AG04450 (cell line): ENCODE data around the gene SLC46A3. TPM values are rescaled to one million over a fixed set of nuclear protein-coding genes. Genes with fewer than 3 reads are reported as not detected.
A peak's percentile ranks its signal among the peaks of the same experiment; 100 is the strongest.

ENCODE experiments used
- CTCF ChIA-PET: fragments of 300-600, 350-600 bp; formaldehyde crosslinking; extraction: SDS; loops from one replicate; lab custom pipeline; 2022; ENCODE audit warnings: antibody characterized with exemption, inconsistent platforms; lab: Charles Lee
- POLR2A ChIA-PET: fragments of 350-600 bp; formaldehyde crosslinking; extraction: SDS; loops from one replicate; lab custom pipeline; 2021; ENCODE audit warnings: antibody characterized with exemption, inconsistent platforms; lab: Yijun Ruan, JAX
- DNase-seq: peaks from one replicate; pipeline ENCODE4 v3.0.0-alpha.2; 2011; ENCODE audit warnings: low read depth, low spot score
- H3K27ac ChIP-seq: one replicate; pipeline ENCODE4 v1.5.1; 2012; ENCODE audit warnings: low read depth, low read length, control low read depth
- H3K27me3 ChIP-seq: one replicate; pipeline ENCODE4 v1.6.0; 2012; ENCODE audit warnings: low read length; ENCODE audit not compliant: control insufficient read depth, insufficient read depth
- H3K4me3 ChIP-seq: 2 replicates; pipeline ENCODE4 v1.5.1; 2011; ENCODE audit warnings: mild to moderate bottlenecking, low read depth, low read length, control low read depth
- H3K9me3 ChIP-seq: 2 replicates; pipeline ENCODE4 v1.5.1; 2012; ENCODE audit warnings: low read length; ENCODE audit not compliant: control insufficient read depth, insufficient read depth
- polyA plus RNA-seq: library from polyadenylated mRNA; depleted of rRNA; stranded (reverse); fragments of >200 nt; gene quantifications from 2 replicates; pipeline ENCODE4 v1.2.3, GENCODE V29; 2011
- TF ChIP-seq, protein P1 (sequence below): IDR thresholded peaks from 2 replicates; pipeline ENCODE4 v1.5.1; 2011; ENCODE audit warnings: low read depth, low read length, control low read depth, inconsistent platforms

Gene SLC46A3
- polyA plus RNA-seq, 1 experiment = 5.2 TPM

DNA sequence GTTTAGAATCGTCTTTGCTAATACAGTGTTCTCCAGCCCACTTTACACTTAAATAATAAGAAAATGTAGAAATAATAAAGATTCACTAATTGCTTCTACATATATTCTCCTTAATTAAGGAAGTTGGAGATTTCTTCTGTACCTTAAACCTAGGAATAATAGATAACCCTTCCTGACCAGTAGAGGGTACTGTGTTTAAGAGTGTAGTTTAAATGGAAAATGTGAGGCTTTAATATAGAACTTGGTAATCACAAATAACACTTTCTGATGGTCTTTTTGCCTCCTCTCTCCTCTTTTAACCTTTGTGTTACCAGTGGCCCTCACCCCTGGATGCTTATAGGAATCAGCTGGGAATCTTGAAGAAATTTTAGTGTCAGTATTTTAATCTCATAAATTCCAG is 39.1 kb downstream of the SLC46A3 start:
- no peak for DNase-seq

DNA sequence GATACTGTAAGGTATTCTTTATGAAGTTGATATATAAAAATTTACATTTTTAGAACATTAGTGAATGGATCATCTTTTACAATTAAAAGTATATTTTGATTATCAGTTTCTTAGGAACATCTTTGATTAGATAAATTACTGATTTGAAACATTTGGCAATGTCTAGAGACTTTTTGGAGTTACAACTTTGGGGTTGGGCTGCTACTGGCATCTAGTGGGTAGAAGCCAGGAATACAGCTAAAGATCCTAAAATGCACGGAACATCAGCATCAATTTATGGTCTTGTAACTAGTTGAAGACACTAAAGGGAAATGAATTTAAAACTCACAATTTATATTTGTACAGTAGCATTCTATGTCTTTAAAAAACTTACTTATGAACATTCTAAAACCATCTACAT is 40.0 kb downstream of the SLC46A3 start:
- ChIA-PET CTCF (interaction anchor here (0.6 to 3.7 kb wide), 3 partner anchors 117 to 121 kb away, joined by 3 to 42 read pairs (median 22); no protein-coding TSS in a partner anchor), POLR2A (no interaction called here)
- Histone ChIP-seq H3K27me3 (no peaks in the 10 kb centered on the region), H3K4me3 (no peak overlapping the region), H3K27ac (no peak overlapping the region), H3K9me3 (no peaks in the 10 kb centered on the region)
- TF ChIP-seq, protein P1, sequence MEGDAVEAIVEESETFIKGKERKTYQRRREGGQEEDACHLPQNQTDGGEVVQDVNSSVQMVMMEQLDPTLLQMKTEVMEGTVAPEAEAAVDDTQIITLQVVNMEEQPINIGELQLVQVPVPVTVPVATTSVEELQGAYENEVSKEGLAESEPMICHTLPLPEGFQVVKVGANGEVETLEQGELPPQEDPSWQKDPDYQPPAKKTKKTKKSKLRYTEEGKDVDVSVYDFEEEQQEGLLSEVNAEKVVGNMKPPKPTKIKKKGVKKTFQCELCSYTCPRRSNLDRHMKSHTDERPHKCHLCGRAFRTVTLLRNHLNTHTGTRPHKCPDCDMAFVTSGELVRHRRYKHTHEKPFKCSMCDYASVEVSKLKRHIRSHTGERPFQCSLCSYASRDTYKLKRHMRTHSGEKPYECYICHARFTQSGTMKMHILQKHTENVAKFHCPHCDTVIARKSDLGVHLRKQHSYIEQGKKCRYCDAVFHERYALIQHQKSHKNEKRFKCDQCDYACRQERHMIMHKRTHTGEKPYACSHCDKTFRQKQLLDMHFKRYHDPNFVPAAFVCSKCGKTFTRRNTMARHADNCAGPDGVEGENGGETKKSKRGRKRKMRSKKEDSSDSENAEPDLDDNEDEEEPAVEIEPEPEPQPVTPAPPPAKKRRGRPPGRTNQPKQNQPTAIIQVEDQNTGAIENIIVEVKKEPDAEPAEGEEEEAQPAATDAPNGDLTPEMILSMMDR = peak; percentile 12; the same call in 1 of the 2 replicates
- no peak for DNase-seq

More for the DNA sequence above, 39.1 kb downstream of the SLC46A3 start:
- no peak overlapping the region for H3K27ac ChIP-seq
- H3K9me3 ChIP-seq = no peaks in the 10 kb centered on the region
- ChIA-PET POLR2A (interaction anchor here (0.8 kb wide), 1 partner anchor 117 kb away, joined by 3 read pairs; no protein-coding TSS in a partner anchor), CTCF (interaction anchor here (0.8 to 3.7 kb wide), 8 partner anchors 9 to 119 kb away, joined by 3 to 42 read pairs (median 4); partner anchors contain the start of gene POMP)
- H3K4me3 ChIP-seq = no peak overlapping the region
- TF ChIP-seq, protein P1 = peak; percentile 51
- H3K27me3 ChIP-seq = no peaks in the 10 kb centered on the region

DNA sequence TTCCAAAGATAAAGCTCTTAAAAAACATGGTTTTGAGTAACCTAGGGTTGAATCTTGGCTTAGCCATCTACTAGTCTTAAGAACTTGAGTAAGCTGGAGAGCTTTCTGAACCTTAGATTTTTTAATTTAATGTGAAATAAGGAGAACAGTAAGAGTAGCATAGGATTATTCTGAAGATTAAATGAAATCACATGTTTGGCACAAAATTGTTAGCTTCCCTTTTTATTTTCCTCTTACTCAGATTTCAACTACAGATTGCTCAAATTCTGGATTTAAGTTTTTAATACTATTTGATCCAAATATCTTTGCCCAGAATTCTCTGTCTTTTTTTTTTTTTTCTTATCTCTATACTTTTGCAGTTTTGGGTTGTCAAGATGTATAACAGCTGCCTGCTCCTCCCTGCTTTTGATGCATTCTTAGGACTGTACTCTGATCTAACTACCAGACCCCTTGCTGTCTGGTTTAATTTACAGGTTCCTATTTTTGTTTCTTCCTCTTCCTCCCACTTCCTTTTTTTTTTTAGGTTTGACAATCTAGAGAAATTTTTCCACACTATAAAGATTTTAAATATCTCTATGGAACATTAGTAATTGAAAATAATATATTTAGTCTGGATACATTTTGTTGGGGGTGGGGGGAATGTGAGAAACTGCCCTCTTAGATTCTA is 47.5 kb downstream of the SLC46A3 start:
- Histone ChIP-seq H3K4me3 (no peak overlapping the region), H3K27me3 (no peaks in the 10 kb centered on the region), H3K9me3 (no peaks in the 10 kb centered on the region), H3K27ac (no peak overlapping the region)
- TF ChIP-seq, protein P1 = no peak
- CTCF ChIA-PET = interaction anchor here (1.9 kb wide), 1 partner anchor 9 kb away, joined by 7 read pairs; no protein-coding TSS in a partner anchor
- no peak for DNase-seq
- POLR2A ChIA-PET = no interaction called here

DNA sequence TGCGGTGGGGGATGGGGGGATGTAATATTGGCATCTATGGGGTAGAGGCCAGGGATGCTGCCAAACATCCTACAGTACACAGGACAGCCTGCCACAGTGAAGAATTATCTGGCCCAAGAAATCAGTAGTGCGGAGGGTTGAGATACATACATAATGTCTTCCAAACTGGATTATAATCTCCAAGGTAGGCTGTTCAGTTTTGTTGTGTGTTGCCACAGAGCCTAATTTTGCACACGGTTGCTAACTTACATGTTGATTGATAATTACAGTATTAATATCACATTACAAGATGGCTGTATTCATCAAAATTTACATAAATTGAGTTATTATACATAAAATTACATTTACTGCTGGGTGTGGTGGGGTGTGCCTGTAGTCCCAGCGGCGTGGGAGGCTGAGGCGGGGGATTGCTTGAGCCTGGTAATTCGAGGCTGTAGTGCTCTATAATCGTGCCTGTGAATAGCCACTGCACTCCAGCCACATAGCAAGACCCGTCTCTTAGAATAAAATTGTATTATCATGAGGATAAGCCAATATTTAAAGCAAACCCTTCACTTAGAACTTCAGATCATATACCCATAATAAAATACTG is 51.8 kb downstream of the SLC46A3 start:
- TF ChIP-seq, protein P1 = no peak
- Histone ChIP-seq H3K27me3 (no peaks in the 10 kb centered on the region), H3K27ac (no peak overlapping the region), H3K4me3 (no peak overlapping the region), H3K9me3 (no peaks in the 10 kb centered on the region)
- ChIA-PET CTCF (interaction anchor here (0.6 to 1.0 kb wide), 2 partner anchors 13 to 336 kb away, joined by 3 read pairs; no protein-coding TSS in a partner anchor), POLR2A (no interaction called here)
- no peak for DNase-seq

DNA sequence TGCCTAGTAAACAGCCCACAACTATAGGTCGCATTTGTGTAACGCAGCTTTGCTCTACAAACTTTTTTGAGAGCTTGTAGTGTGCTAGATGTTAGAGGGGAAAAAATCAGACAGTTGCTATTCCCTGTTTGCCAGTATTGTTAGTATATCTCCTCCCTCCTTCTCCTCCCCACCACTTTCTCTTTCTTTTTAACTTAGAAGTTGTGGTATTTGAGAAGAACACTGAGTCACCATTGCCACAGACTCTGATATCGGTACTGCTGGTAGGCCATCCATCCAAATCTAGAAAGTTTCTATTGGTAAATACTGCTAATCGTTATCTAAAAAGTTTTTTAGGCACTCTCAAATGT is 59.2 kb downstream of the SLC46A3 start:
- Histone ChIP-seq H3K4me3 (peak overlapping the region; percentile 97), H3K27me3 (no peaks in the 10 kb centered on the region), H3K9me3 (no peaks in the 10 kb centered on the region; the same call in 1 of the 2 replicates), H3K27ac (peak overlapping the region; percentile 94)
- TF ChIP-seq, protein P1 = no peak
- DNase-seq = no peak
- ChIA-PET POLR2A (interaction anchor here (0.6 kb wide), 1 partner anchor 130 kb away, joined by 4 read pairs; no protein-coding TSS in a partner anchor), CTCF (interaction anchor here (1.1 to 1.9 kb wide), 3 partner anchors 20 to 335 kb away, joined by 3 to 12 read pairs (median 3); no protein-coding TSS in a partner anchor)
